Measurements from ENCODE around the gene CXCL10.
"Not testable (repeated sequence)": the region's sequence is repeated elsewhere in the genome, so short reads cannot be mapped to it uniquely, and the experiment has no call there.

The CXCL10 gene

GRCh38 chr4:76028350-76028765, 5.1 kb upstream of the CXCL10 start:
- DNase-seq (ENCODE audit: low spot score), result peak; percentile 26

- DNase-seq (ENCODE audit: low spot score), result no peak
Observed at GRCh38 chr4:76024065-76024464, 768 bp upstream of the CXCL10 start.

GRCh38 chr4:76022677-76023076, 620 bp downstream of the CXCL10 start:
- no peak for DNase-seq (ENCODE audit: low spot score)

- no peak for DNase-seq (ENCODE audit: low spot score)
Observed at GRCh38 chr4:76022031-76022430, 1.3 kb downstream of the CXCL10 start.

- DNase-seq (ENCODE audit: low spot score), result no peak
Observed at GRCh38 chr4:76017056-76017686, 6.1 kb downstream of the CXCL10 start.

GRCh38 chr4:76016393-76016792, 6.9 kb downstream of the CXCL10 start:
- no peak for DNase-seq (ENCODE audit: low spot score)

- no peak for DNase-seq (ENCODE audit: low spot score)
Observed at GRCh38 chr4:76013540-76013939, 9.8 kb downstream of the CXCL10 start.

- no peak for DNase-seq (ENCODE audit: low spot score)
Observed at GRCh38 chr4:76012388-76012801, 10.9 kb downstream of the CXCL10 start.

- no peak for DNase-seq (ENCODE audit: low spot score)
Observed at GRCh38 chr4:76011700-76012387, 11.5 kb downstream of the CXCL10 start.

GRCh38 chr4:76011018-76011670, 12.2 kb downstream of the CXCL10 start:
- DNase-seq (ENCODE audit: low spot score), result no peak

- no peak for DNase-seq (ENCODE audit: low spot score)
Observed at GRCh38 chr4:76010576-76010975, 12.7 kb downstream of the CXCL10 start.

GRCh38 chr4:76009311-76009710, 14.0 kb downstream of the CXCL10 start:
- no peak for DNase-seq (ENCODE audit: low spot score)

GRCh38 chr4:76007089-76007862, 16.0 kb downstream of the CXCL10 start, which contains the start of gene CXCL9:
Gene CXCL9 (minus strand): TSS chr4:76007509. CDS start chr4:76007449, 60 bp downstream.
- DNase-seq (ENCODE audit: low spot score), result no peak

GRCh38 chr4:76003620-76004019, 19.7 kb downstream of the CXCL10 start:
- DNase-seq (ENCODE audit: low spot score), result no peak

GRCh38 chr4:76003035-76003434, 20.3 kb downstream of the CXCL10 start:
- DNase-seq (ENCODE audit: low spot score), result no peak

- no peak for DNase-seq (ENCODE audit: low spot score)
Observed at GRCh38 chr4:76002176-76002575, 21.1 kb downstream of the CXCL10 start.

- no peak for DNase-seq (ENCODE audit: low spot score)
Observed at GRCh38 chr4:76001700-76002099, 21.6 kb downstream of the CXCL10 start.

- DNase-seq (ENCODE audit: low spot score), result no peak
Observed at GRCh38 chr4:76000279-76000678, 23.0 kb downstream of the CXCL10 start.

- DNase-seq (ENCODE audit: low spot score), result not testable (repeated sequence)
Observed at GRCh38 chr4:75998525-75999147, 24.7 kb downstream of the CXCL10 start.

- no peak for DNase-seq (ENCODE audit: low spot score)
Observed at GRCh38 chr4:75997946-75998345, 25.4 kb downstream of the CXCL10 start.

- DNase-seq (ENCODE audit: low spot score), result no peak
Observed at GRCh38 chr4:75997081-75997480, 26.2 kb downstream of the CXCL10 start.

GRCh38 chr4:75995727-75996126, 27.6 kb downstream of the CXCL10 start:
- peak; percentile 51 for DNase-seq (ENCODE audit: low spot score)
